Epithelial cell of esophagus (primary cell): ENCODE data around the gene PPAN.

Experiments used
- DNase-seq: peaks from one replicate; pipeline ENCODE4 v3.0.0; 2010; ENCODE audit warnings: low read depth
- H3K4me3 ChIP-seq: 2 replicates; pipeline ENCODE4 v1.5.1; 2011; ENCODE audit warnings: mild to moderate bottlenecking, low read length, control low read depth
- TF ChIP-seq, protein P1 (sequence below): IDR thresholded peaks from 2 replicates; pipeline ENCODE4 v1.5.1; 2011; ENCODE audit warnings: low read depth, mild to moderate bottlenecking, low read length, control low read depth, inconsistent platforms; ENCODE audit not compliant: insufficient read depth; ENCODE audit errors: missing control alignments

PPAN gene

DNA sequence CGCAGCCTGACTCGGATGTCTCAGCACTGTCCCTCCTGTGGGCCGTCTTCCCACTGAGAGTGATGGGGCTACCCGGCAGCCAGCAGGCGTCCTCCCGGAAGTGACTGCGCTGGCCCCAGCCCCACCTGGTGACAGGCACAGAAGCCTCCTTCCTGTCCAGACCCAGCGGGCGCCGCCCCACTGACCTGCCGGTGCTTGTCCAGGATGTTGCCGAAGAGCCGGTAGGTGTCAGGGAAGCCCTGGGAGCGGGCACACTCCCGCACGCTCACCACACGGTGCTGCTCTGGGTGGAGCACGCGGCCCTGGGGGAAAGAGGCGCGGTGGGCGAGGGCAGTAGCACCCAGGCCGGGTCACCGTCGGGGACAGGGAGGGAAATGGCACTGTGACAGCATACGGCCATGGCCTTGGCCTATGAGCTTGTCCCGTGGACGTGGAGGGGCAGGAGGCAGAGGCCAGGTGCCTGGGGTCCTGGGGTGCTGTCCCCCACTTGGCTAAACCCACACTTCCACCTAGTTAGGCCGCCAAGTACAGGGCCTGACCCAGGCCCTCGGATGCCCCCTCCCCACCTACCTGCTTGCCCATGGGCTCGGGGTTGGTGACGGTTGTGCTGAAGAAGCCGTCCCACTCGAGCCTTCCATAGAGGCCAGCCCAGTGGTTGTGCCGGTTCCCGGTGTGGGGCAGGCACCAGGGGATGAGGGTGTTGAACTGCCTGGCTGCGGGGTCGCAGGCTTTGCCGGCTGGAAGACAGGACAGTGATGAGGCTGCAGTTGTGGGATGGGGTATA lies 29.6 kb downstream of the PPAN start:
- TF ChIP-seq, protein P1, sequence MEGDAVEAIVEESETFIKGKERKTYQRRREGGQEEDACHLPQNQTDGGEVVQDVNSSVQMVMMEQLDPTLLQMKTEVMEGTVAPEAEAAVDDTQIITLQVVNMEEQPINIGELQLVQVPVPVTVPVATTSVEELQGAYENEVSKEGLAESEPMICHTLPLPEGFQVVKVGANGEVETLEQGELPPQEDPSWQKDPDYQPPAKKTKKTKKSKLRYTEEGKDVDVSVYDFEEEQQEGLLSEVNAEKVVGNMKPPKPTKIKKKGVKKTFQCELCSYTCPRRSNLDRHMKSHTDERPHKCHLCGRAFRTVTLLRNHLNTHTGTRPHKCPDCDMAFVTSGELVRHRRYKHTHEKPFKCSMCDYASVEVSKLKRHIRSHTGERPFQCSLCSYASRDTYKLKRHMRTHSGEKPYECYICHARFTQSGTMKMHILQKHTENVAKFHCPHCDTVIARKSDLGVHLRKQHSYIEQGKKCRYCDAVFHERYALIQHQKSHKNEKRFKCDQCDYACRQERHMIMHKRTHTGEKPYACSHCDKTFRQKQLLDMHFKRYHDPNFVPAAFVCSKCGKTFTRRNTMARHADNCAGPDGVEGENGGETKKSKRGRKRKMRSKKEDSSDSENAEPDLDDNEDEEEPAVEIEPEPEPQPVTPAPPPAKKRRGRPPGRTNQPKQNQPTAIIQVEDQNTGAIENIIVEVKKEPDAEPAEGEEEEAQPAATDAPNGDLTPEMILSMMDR, result no peak
- DNase-seq, result peak; percentile 58
- H3K4me3 ChIP-seq, result no peak overlapping the region

DNA sequence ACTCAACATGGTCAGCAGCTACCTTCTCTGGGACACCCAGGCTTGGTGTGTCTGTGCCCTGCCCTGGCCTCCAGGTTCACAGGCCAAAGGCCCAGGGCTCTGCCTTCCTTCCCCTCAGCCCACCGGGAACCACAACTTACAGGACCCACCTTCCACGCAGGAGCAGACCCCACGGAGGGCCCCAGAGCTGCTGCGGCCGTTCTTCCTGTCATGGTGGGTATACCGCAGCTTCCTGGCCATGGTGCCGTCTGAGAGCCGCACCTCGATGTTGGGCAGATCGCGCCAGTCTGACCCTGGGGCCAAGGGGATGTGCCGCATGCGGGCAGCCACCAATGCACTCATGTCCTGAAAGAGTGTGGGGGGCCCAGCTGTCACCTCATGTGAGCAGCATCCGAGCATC lies 30.8 kb downstream of the PPAN start:
- TF ChIP-seq, protein P1, result no peak
- DNase-seq, result no peak
- no peak overlapping the region for H3K4me3 ChIP-seq

DNA sequence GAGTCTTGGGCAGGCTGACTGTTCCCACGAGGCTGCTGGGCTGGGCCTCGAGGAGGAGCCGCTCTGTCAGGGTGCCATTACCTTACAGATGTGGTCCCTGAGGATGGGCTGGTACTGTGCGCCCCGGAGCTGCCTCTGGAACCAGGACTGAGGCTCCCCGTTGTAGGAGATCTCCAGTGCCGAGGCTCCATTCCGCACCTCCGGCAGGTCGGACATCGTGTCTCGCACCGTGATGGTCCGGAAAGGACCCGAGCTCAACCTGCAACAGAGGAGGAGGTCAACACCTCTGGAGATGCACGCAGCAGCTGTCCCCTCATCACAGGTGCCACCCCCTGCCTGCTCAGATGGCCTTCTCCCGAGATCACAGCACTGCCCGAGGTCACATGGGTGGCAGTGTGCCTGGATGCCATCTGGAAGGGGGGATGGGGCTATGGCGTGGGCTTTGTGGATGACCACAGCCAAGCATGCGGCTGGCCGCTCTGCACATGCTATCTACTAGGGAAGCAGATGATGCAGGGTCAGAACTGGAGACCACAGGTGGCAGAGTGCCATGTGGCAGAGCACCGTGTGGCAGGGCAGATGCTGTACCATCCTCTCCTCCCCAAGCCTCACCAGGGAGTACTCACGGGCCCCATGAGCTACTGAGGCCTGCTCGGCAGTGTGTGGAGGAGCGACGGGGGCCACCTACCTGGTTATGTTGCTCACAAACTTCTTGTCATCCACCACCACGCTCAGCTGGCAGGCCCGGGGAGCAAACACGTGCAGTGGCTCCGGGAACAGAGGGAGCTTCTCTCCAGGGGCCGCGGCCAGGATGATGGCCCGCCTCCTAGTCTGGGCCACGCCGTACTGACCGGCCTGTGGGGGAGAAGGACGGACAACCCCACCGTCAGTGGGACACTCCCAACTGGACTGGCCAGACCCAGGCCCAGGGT lies 31.9 kb downstream of the PPAN start:
- H3K4me3 ChIP-seq, result no peak overlapping the region
- DNase-seq, result no peak
- TF ChIP-seq, protein P1, result no peak

DNA sequence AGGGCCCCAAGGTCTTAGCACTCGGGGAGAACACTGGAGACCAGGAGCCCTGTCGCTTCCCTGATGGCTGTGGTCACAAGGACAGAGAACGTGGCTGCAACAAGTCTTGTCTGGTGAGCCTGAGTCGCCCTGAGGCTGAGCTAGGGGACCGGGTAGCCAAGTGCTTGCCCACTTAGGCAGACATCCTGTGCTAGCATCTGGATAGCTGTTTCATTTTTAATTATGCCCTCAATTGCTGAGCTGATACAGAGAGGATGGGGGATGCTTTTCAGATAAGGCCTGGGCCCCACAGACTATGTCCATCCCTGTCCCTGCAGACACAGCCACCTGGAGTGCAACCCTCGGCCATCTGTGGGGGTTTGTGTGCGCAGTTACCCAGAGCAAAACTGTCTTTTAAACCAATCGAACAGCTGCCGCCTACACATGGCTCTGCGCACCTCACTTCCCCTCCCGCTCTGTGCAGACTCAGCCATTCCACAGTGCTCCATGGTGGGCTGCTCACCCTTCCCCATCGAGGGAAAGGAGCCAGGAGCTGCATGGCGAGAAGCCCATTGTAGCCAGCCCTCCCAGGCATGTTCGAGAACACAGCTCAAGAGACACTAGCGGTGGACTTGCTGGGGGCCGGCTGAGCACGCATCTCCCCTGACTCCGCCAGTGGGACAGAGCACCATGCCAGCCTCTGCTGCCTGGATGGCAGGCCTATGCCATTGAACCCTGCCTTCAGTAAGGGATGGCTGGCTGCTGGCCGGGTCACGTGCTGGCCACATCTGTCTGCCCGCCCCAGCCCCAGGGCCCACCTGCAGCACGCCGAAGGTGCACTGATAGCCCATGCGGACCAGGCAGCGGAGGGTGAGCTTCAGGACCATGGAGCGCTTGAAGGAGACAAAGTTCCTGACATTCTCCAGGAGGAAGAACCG lies 33.0 kb downstream of the PPAN start:
- H3K4me3 ChIP-seq, result no peak overlapping the region
- DNase-seq, result no peak
- TF ChIP-seq, protein P1, result no peak

DNA sequence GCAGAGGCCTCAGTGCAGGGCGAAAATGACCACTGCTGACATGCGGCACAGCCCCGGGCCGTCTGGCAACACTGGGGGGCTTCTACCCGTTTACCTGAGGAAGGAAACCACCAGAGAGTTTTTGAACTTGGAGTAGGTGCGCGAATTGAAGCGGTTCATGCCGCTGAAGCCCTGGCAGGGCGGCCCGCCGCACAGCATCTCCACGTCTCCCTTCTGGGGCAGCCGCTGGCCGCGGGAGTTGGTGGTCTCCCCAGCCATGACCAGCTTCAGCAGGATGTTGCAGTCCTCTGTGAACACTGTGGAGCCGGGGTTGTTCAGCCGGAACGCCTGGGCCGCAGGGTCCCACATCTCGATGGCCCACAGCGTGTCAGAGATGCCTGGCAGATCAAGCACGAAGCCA lies 33.8 kb downstream of the PPAN start:
- TF ChIP-seq, protein P1, result no peak
- no peak for DNase-seq
- H3K4me3 ChIP-seq, result no peak overlapping the region

DNA sequence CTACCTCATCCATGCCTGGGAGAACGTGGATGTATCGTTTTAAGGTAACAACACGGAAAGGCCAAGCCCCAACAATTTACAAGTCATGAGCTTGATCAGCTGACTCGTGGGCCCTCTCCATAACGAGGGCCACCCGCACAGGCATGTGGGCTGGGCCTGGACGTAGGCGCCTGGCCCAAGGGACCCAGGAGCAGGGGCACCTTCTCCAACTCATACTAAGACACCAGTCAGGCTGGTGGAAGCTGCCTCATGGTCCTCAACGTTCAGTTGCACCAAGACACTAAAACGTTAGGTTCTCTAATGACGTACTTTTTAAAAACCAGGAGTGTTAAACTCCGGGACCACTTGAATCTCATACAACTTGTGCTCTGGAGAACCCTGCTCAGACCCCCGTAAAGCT lies 35.3 kb downstream of the PPAN start:
- H3K4me3 ChIP-seq, result no peak overlapping the region
- TF ChIP-seq, protein P1, result no peak
- no peak for DNase-seq
